Liver (tissue), 9 donors: ENCODE results near the gene FCRLA. TPM values are rescaled to one million over a fixed set of nuclear protein-coding genes. Genes with fewer than 3 reads are reported as not detected.

ENCODE experiments used
- DNase-seq: peaks from one replicate; pipeline ENCODE4 v3.0.0-alpha.2; 2017; ENCODE audit warnings: low spot score
- H3K27ac ChIP-seq, 2 donors: one replicate each; pipeline ENCODE4 v1.7.0; 2013; ENCODE audit warnings: inconsistent platforms in 2 of 2, low read length in 2 of 2, control low read depth in 1 of 2, low read depth in 1 of 2, mild to moderate bottlenecking in 1 of 2
- H3K27me3 ChIP-seq, 4 donors: one replicate each; pipeline versions ENCODE4 v1.6.1 to v1.7.0; 2013; ENCODE audit warnings: low read length in 3 of 4, inconsistent platforms in 1 of 4, mild to moderate bottlenecking in 1 of 4, moderate library complexity in 1 of 4; ENCODE audit not compliant: control insufficient read depth in 4 of 4, insufficient read depth in 4 of 4
- H3K36me3 ChIP-seq, 4 donors: one replicate each; pipeline versions ENCODE4 v1.6.1 to v1.7.0; 2013; ENCODE audit warnings: low read length in 3 of 4, mild to moderate bottlenecking in 3 of 4, low read depth in 1 of 4, moderate library complexity in 1 of 4; ENCODE audit not compliant: control insufficient read depth in 4 of 4, insufficient read depth in 3 of 4
- H3K4me1 ChIP-seq, 4 donors: one replicate each; pipeline versions ENCODE4 v1.6.1 to v1.7.0; 2013; ENCODE audit warnings: low read length in 3 of 4, mild to moderate bottlenecking in 3 of 4, moderate library complexity in 1 of 4; ENCODE audit not compliant: control insufficient read depth in 4 of 4, insufficient read depth in 4 of 4
- H3K4me3 ChIP-seq, 3 donors: one replicate each; pipeline versions ENCODE4 v1.6.1 to v1.7.0; 2013; ENCODE audit warnings: low read length in 3 of 3, control low read depth in 1 of 3, low read depth in 1 of 3, mild to moderate bottlenecking in 1 of 3
- H3K9ac ChIP-seq, 2 donors: one replicate each; pipeline ENCODE4 v1.7.0; 2013; ENCODE audit warnings: low read length in 2 of 2, mild to moderate bottlenecking in 2 of 2, moderate library complexity in 2 of 2, control low read depth in 1 of 2, low read depth in 1 of 2
- H3K9me3 ChIP-seq, 4 donors: one replicate each; pipeline versions ENCODE4 v1.6.1 to v1.7.0; 2013; ENCODE audit warnings: low read length in 3 of 4; ENCODE audit not compliant: control insufficient read depth in 4 of 4
- EGR1 ChIP-seq, 2 donors: IDR thresholded peaks; 2 replicates each; pipeline ENCODE4 v1.6.1; 2016 to 2018; ENCODE audit warnings: antibody characterized with exemption in 2 of 2, low read depth in 2 of 2
- FOXA1 ChIP-seq: IDR thresholded peaks from 2 replicates; pipeline ENCODE4 v1.6.1; 2016; ENCODE audit warnings: antibody characterized with exemption
- FOXA2 ChIP-seq: IDR thresholded peaks from 2 replicates; pipeline ENCODE4 v1.6.1; 2016; ENCODE audit warnings: antibody characterized with exemption
- GABPA ChIP-seq, 2 donors: IDR thresholded peaks in 1 of 2; conservative IDR thresholded peaks in 1 of 2; 2 replicates each; pipeline ENCODE4 v1.6.1; 2016; ENCODE audit warnings: antibody characterized with exemption in 2 of 2, mild to moderate bottlenecking in 1 of 2, moderate library complexity in 1 of 2
- HNF4A ChIP-seq, 2 donors: conservative IDR thresholded peaks; 2 replicates each; pipeline ENCODE4 v1.6.1; 2016; ENCODE audit warnings: antibody characterized with exemption in 2 of 2, mild to moderate bottlenecking in 2 of 2
- HNF4G ChIP-seq: IDR thresholded peaks from 2 replicates; pipeline ENCODE4 v1.6.1; 2016; ENCODE audit warnings: antibody characterized with exemption
- JUND ChIP-seq, 2 donors: IDR thresholded peaks; 2 replicates each; pipeline ENCODE4 v1.6.1; 2016; ENCODE audit warnings: antibody characterized with exemption in 2 of 2
- RAD21 ChIP-seq, 2 donors: IDR thresholded peaks; 2 replicates each; pipeline ENCODE4 v1.6.1; 2016; ENCODE audit warnings: antibody characterized with exemption in 2 of 2, mild to moderate bottlenecking in 2 of 2
- REST ChIP-seq: IDR thresholded peaks from 2 replicates; pipeline ENCODE4 v1.6.1; 2016; ENCODE audit warnings: antibody characterized with exemption, mild to moderate bottlenecking
- RXRA ChIP-seq, 2 donors: IDR thresholded peaks; 2 replicates each; pipeline ENCODE4 v1.6.1; 2017 to 2018; ENCODE audit warnings: antibody characterized with exemption in 2 of 2, mild to moderate bottlenecking in 1 of 2
- SP1 ChIP-seq: IDR thresholded peaks from 2 replicates; pipeline ENCODE4 v1.6.1; 2018; ENCODE audit warnings: antibody characterized with exemption, mild to moderate bottlenecking
- TAF1 ChIP-seq: conservative IDR thresholded peaks from 2 replicates; pipeline ENCODE4 v1.6.1; 2016; ENCODE audit warnings: antibody characterized with exemption, mild to moderate bottlenecking
- YY1 ChIP-seq: IDR thresholded peaks from 2 replicates; pipeline ENCODE4 v1.6.1; 2016; ENCODE audit warnings: antibody characterized with exemption, mild to moderate bottlenecking
- ZBTB33 ChIP-seq: IDR thresholded peaks from 2 replicates; pipeline ENCODE4 v1.6.1; 2016; ENCODE audit warnings: antibody characterized with exemption
- WGBS: extraction: QIAGEN DNeasy Blood & Tissue Kit; methylation state at CpG from one replicate; pipeline ENCODE4 v1.1.7; 2013; 5-methylcytosine and 5-hydroxymethylcytosine counted together
- polyA plus RNA-seq, 2 donors: library from polyadenylated mRNA; stranded (reverse) in 1 of 2; unstranded in 1 of 2; fragments of 200-250 nt in 1 of 2; fragments of >200 nt in 1 of 2; fragmentation: Nextera tagmentation in 1 of 2; extraction: Ambion mirVana in 1 of 2; gene quantifications; one replicate each; pipeline versions ENCODE4 v1.2.1 to v1.2.3, GENCODE V29; 2013 to 2015
- total RNA-seq, 2 donors: library from RNA; depleted of rRNA; stranded (reverse); fragments of >200 nt; gene quantifications; one replicate each; pipeline ENCODE4 v1.2.3, GENCODE V29; 2014
- TF ChIP-seq, protein P1 (sequence below): IDR thresholded peaks from 2 replicates; pipeline ENCODE4 v1.6.1; 2016; ENCODE audit warnings: antibody characterized with exemption
- TF ChIP-seq, protein P2 (sequence below): IDR thresholded peaks from 2 replicates; pipeline ENCODE4 v1.6.1; 2016; ENCODE audit warnings: antibody characterized with exemption
- TF ChIP-seq, protein P3 (sequence below): fragments of 150-350 bp; IDR thresholded peaks from 2 replicates; pipeline ENCODE4 v1.5.1; 2017; ENCODE audit warnings: improper control_type of control experiment, low read depth, low read length; ENCODE audit not compliant: missing input control
- donor health status: healthy.
- donor health status: healthy.
- donor health status: healthy.
- donor health status: healthy.
- donor health status: healthy.

The FCRLA gene
- total and polyA plus RNA-seq, 4 donors: 0.06 to 3.3 (median 0.29) TPM

DNA sequence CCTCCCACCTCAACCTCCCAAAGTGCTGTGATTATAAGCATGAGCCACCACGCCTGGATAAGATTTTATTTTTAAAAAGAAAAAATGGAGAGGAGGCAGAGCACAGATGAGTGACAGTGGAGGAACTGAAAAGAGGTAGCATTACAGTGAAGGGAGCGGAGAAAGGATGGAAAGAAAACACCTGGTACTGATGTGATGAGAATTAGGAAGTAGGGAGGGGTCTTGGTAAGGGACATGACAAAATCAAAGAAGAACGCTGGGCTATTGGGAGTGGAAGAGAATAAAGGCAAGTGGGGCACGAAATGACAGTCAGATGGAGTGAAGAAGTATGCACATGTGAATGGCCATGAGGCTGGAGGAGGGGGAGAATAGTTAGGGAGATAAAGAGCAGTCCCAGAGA, 2.3 kb downstream of the FCRLA start:
- Histone ChIP-seq H3K27ac (no peak overlapping the region), H3K36me3 (no peaks in the 10 kb centered on the region), H3K4me1 (no peaks in the 10 kb centered on the region), H3K9ac (no peak overlapping the region), H3K9me3 (no peaks in the 10 kb centered on the region), H3K27me3 (no peaks in the 10 kb centered on the region), H3K4me3 (no peak overlapping the region)
- TF ChIP-seq YY1 (no peak), SP1 (no peak), FOXA1 (no peak), ZBTB33 (no peak), TAF1 (no peak), HNF4A (conservative IDR thresholded peaks at IDR 0.05) (no peak), GABPA (IDR thresholded peaks at IDR 0.05 in 1 of 2, conservative IDR thresholded peaks at IDR 0.05 in 1 of 2) (no peak), HNF4G (no peak), EGR1 (IDR thresholded peaks at IDR 0.05; ENCODE audit: low read depth in 2 of 2) (no peak), JUND (IDR thresholded peaks at IDR 0.05) (no peak), REST (no peak), RXRA (IDR thresholded peaks at IDR 0.05) (no peak), FOXA2 (no peak), RAD21 (IDR thresholded peaks at IDR 0.05) (no peak)
- TF ChIP-seq, protein P1, sequence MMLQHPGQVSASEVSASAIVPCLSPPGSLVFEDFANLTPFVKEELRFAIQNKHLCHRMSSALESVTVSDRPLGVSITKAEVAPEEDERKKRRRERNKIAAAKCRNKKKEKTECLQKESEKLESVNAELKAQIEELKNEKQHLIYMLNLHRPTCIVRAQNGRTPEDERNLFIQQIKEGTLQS: no peak
- TF ChIP-seq, protein P2, sequence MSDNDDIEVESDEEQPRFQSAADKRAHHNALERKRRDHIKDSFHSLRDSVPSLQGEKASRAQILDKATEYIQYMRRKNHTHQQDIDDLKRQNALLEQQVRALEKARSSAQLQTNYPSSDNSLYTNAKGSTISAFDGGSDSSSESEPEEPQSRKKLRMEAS: no peak
- TF ChIP-seq, protein P3, sequence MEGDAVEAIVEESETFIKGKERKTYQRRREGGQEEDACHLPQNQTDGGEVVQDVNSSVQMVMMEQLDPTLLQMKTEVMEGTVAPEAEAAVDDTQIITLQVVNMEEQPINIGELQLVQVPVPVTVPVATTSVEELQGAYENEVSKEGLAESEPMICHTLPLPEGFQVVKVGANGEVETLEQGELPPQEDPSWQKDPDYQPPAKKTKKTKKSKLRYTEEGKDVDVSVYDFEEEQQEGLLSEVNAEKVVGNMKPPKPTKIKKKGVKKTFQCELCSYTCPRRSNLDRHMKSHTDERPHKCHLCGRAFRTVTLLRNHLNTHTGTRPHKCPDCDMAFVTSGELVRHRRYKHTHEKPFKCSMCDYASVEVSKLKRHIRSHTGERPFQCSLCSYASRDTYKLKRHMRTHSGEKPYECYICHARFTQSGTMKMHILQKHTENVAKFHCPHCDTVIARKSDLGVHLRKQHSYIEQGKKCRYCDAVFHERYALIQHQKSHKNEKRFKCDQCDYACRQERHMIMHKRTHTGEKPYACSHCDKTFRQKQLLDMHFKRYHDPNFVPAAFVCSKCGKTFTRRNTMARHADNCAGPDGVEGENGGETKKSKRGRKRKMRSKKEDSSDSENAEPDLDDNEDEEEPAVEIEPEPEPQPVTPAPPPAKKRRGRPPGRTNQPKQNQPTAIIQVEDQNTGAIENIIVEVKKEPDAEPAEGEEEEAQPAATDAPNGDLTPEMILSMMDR: no peak
- DNase-seq: no peak
- WGBS: 88% methylated on average over 4 of the region's 4 CpGs

- no peak overlapping the region for H3K9ac ChIP-seq
- no peaks in the 10 kb centered on the region for H3K4me1 ChIP-seq
- H3K4me3 ChIP-seq: no peak overlapping the region
- 87% methylated on average over 4 of the region's 4 CpGs for WGBS
- H3K36me3 ChIP-seq: no peaks in the 10 kb centered on the region
- DNase-seq: no peak
- H3K9me3 ChIP-seq: no peaks in the 10 kb centered on the region
- H3K27me3 ChIP-seq: no peaks in the 10 kb centered on the region
- no peak overlapping the region for H3K27ac ChIP-seq
- TF ChIP-seq REST: no peak
- TF ChIP-seq, protein P3: no peak
- TF ChIP-seq TAF1: no peak
- TF ChIP-seq RAD21 (IDR thresholded peaks at IDR 0.05): no peak
- TF ChIP-seq FOXA1: no peak
- no peak for TF ChIP-seq EGR1 (IDR thresholded peaks at IDR 0.05; ENCODE audit: low read depth in 2 of 2)
- no peak for TF ChIP-seq FOXA2
- TF ChIP-seq SP1: no peak
Observed at GRCh38 chr1:161710560-161710959, 3.5 kb downstream of the FCRLA start.
